HepG2 (cell line): ENCODE data around the gene ARID5B.

ENCODE experiments used
- TGIF2 ChIP-seq: IDR thresholded peaks from 2 replicates; pipeline ENCODE4 v1.6.1; 2016; ENCODE audit warnings: control low read depth, missing compliant biosample characterization
- TMF1 ChIP-seq: sonication (generic); formaldehyde crosslinking; IDR thresholded peaks from 2 replicates; pipeline ENCODE4 v1.8.1; 2022; ENCODE audit warnings: low read depth, missing genetic modification reagents

GRCh38 chr10:62005687-62006086, 104.2 kb downstream of the ARID5B start:
- TF ChIP-seq TGIF2 (0 out of 2 replicates have a peak, but pooled peaks have one; percentile 29), TMF1 (no peak)
